ENCODE results near the gene LPCAT1. TPM values are rescaled to one million over a fixed set of nuclear protein-coding genes. Genes with fewer than 3 reads are reported as not detected.

The LPCAT1 gene
- total RNA-seq, 2 donors from 2014 or later, result 38.5 to 62.7 TPM

DNA sequence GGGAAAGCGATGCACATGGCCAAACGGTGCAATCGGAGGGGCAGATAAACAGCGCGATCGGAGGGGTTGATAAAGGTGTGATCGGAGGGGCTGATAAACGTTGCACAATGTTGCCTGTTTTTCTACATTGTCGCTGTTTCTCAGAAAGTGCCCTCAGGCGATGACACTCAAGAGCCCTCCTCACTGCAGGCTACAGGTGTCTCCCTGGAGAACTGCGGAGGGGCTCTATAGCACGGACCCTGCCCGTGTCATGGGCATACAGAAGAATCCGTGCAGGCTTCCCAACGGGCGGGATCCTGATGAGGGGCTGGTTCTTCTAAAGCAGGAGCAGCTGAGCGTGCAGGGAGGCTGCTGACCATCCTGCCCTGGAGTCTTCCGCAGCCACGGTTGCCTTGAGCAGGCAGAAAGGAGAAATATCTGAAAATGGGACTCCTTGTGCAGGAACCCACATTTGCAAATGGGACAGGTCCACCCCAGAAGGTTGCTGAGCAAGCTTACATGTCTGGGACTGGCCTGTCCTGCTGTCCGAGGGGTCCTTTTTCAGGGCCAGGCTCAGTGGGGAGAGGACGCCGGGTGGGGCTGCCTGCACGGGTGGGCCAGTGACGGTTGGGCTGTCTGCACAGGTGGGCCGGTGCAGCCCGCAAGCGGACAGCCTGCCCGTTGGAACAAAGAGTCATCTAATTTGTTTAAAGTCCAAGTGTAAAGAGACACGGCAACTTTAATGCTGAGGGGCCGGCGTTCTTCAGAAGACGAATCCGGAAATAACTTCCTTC lies 25.1 kb upstream of the LPCAT1 start:
- peaks cover 6% of the 10 kb centered on the region for H3K4me1 Mint-ChIP-seq
- peaks cover 9% of the 10 kb centered on the region for H3K27me3 Mint-ChIP-seq
- no peak for ATAC-seq (replicated peaks)
- H3K4me3 Mint-ChIP-seq, result no peak overlapping the region
- no peak overlapping the region for H3K27ac Mint-ChIP-seq
- no peaks in the 10 kb centered on the region for H3K9me3 Mint-ChIP-seq
- H3K36me3 Mint-ChIP-seq (ENCODE audit: low read depth), result no peaks in the 10 kb centered on the region

DNA sequence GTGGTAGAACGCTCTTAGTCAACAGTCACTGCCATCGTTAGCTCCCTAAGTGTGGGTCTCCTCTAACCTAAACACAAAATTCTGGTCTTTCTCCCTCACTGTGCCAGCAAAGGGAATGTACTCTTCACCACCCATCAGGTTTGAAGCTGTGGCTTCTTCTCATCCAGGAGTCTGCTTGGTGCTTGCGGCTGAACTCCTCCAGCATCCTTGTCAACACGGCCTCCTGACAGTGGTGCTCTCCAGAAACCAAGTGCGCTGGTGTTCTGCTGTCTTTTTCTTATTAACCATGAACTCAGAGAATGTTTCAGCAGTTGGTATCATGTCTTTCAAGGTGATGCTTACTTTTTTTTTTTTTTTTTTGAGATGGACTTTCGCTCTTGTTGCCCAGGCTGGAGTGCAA lies 23.9 kb upstream of the LPCAT1 start:
- H3K4me3 Mint-ChIP-seq, result no peak overlapping the region
- H3K4me1 Mint-ChIP-seq, result peaks cover 6% of the 10 kb centered on the region
- ATAC-seq (replicated peaks), result no peak
- H3K27ac Mint-ChIP-seq, result no peak overlapping the region
- peaks cover 9% of the 10 kb centered on the region for H3K27me3 Mint-ChIP-seq
- no peaks in the 10 kb centered on the region for H3K36me3 Mint-ChIP-seq (ENCODE audit: low read depth)
- no peaks in the 10 kb centered on the region for H3K9me3 Mint-ChIP-seq

DNA sequence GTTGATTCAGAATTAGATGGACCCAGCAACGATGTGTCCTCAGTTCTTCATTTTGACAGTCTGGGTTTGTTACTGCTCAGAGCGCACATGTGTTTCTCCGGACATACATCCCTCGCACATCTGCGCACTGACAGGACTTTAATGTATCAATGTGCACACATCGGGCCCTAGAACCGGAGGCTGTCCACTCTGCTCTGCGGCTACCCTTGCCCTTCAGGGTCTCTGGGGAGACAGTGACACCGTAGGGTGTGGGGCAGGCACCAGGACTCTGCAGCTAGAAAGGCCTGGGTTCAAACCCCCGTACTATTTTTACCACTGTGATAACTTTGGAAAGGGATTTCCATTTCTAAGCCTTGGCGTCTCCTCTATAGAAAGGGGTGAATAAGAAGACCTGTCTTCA lies 23.5 kb upstream of the LPCAT1 start:
- Mint-ChIP-seq H3K27ac (no peak overlapping the region), H3K4me1 (peaks cover 6% of the 10 kb centered on the region), H3K9me3 (no peaks in the 10 kb centered on the region), H3K4me3 (no peak overlapping the region), H3K27me3 (peaks cover 9% of the 10 kb centered on the region), H3K36me3 (ENCODE audit: low read depth) (no peaks in the 10 kb centered on the region)
- ATAC-seq (replicated peaks), result no peak

DNA sequence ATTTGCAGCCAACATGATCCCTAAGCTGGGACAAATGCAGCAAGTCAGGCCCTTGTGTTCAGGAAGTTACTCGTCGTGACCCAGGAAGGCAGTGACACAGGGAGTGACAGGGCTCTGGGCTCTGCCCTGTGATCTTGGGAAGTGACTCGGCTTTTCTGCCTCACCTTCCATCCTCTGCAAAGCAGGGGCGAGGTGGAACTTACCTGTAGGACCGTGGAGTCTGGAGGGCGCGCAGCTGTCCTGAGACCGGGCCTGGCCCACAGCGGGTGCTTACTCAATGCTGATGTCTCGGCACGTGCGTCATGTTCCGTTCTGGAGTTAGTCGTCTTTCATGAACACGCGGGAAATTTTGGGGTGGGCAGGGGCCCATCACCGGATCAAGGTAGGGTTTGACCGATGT lies 22.8 kb upstream of the LPCAT1 start:
- Mint-ChIP-seq H3K4me3 (no peak overlapping the region), H3K36me3 (ENCODE audit: low read depth) (no peaks in the 10 kb centered on the region), H3K4me1 (peaks cover 6% of the 10 kb centered on the region), H3K27me3 (peaks cover 5% of the 10 kb centered on the region), H3K27ac (no peak overlapping the region), H3K9me3 (no peaks in the 10 kb centered on the region)
- no peak for ATAC-seq (replicated peaks)

DNA sequence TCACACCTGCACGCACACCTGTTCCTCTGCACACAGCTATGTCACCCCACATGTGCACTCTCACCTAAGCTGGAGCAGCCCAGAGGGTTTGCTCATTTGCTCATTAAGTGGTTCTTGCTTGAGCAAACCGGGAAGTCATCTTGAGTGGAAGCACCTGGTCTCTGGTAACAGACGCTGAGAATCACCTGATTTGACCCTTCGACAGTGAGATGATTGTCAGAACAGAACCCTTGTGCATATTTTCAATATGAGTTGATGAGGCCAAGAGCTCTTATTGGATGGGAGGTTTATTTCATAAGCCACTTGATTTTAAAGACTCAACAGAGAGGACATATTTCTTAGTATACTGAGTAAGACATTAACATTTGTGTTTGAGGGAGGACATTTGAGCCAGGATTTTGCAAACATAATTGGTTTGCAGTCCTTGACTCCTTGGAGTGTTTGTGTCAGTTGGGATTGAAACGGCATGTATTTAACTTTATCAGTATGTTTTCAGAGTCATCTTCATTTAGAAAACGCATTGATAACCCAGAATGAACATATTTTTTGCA lies 22.1 kb upstream of the LPCAT1 start:
- H3K36me3 Mint-ChIP-seq (ENCODE audit: low read depth), result no peaks in the 10 kb centered on the region
- H3K9me3 Mint-ChIP-seq, result no peaks in the 10 kb centered on the region
- H3K27ac Mint-ChIP-seq, result no peak overlapping the region
- H3K27me3 Mint-ChIP-seq, result peaks cover 4% of the 10 kb centered on the region
- H3K4me1 Mint-ChIP-seq, result peaks cover 6% of the 10 kb centered on the region
- ATAC-seq (replicated peaks), result no peak
- no peak overlapping the region for H3K4me3 Mint-ChIP-seq

DNA sequence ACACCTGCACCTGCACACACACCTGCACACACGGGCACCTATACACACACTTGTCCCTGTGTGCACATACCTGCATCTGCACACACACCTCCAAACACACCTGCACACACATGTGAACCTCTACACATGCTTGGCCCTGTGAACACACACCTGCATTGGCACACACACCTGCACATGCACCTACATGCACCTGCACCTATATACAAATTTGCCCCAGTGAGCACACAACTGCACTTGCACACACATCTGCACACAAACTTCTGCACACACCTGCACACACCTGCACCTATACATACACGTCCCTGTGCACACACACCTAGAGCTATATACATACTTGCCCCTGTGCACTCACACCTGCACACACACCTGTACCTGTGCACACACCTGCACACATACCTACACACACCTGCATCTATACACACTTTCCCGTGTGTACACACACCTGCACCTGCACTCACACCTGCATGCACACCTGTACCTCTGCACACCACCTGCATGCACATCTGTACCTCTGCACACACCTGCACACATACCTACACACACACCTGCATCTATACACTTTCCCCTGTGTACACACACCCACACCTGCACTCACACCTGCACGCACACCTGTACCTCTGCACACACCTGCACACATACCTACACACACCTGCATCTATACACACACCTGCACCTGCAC lies 21.5 kb upstream of the LPCAT1 start:
- no peaks in the 10 kb centered on the region for H3K36me3 Mint-ChIP-seq (ENCODE audit: low read depth)
- ATAC-seq (replicated peaks), result no peak
- H3K4me1 Mint-ChIP-seq, result peaks cover 6% of the 10 kb centered on the region
- H3K27ac Mint-ChIP-seq, result no peak overlapping the region
- peaks cover 4% of the 10 kb centered on the region for H3K27me3 Mint-ChIP-seq
- H3K4me3 Mint-ChIP-seq, result no peak overlapping the region
- no peaks in the 10 kb centered on the region for H3K9me3 Mint-ChIP-seq

DNA sequence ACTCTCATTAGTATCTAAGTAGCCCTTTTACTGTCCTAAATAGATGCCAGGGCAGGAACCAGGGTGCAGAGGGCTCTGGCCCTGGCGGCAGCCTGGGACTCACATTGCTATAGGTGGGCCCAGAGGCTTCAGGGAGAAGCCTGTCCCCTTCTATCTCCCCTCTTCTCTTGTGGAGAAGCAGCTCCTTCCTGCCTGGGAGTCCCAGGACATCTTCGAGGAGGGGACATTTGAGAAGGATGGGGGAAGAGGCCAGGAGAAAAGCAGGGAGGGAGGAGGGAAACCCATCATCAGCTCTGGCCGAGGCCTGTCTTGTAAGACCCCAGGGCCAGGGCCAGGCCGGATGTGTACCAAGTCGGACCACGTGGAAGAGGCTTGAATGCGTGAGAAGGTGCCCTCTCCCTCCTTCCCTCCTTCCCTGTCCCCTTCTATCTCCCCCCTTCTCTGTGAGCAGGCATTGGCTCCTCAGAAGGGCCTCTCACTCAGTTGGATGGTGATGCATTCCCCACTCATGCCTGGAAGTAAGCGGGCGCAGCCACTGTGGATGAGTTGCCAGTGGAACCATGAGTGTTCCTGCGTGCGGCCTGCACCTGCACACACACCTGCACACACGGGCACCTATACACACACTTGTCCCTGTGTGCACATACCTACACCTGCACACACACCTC lies 20.7 kb upstream of the LPCAT1 start:
- ATAC-seq (replicated peaks), result no peak
- no peak overlapping the region for H3K4me3 Mint-ChIP-seq
- peaks cover 6% of the 10 kb centered on the region for H3K4me1 Mint-ChIP-seq
- H3K27me3 Mint-ChIP-seq, result peaks cover 4% of the 10 kb centered on the region
- no peaks in the 10 kb centered on the region for H3K36me3 Mint-ChIP-seq (ENCODE audit: low read depth)
- no peak overlapping the region for H3K27ac Mint-ChIP-seq
- H3K9me3 Mint-ChIP-seq, result no peaks in the 10 kb centered on the region

DNA sequence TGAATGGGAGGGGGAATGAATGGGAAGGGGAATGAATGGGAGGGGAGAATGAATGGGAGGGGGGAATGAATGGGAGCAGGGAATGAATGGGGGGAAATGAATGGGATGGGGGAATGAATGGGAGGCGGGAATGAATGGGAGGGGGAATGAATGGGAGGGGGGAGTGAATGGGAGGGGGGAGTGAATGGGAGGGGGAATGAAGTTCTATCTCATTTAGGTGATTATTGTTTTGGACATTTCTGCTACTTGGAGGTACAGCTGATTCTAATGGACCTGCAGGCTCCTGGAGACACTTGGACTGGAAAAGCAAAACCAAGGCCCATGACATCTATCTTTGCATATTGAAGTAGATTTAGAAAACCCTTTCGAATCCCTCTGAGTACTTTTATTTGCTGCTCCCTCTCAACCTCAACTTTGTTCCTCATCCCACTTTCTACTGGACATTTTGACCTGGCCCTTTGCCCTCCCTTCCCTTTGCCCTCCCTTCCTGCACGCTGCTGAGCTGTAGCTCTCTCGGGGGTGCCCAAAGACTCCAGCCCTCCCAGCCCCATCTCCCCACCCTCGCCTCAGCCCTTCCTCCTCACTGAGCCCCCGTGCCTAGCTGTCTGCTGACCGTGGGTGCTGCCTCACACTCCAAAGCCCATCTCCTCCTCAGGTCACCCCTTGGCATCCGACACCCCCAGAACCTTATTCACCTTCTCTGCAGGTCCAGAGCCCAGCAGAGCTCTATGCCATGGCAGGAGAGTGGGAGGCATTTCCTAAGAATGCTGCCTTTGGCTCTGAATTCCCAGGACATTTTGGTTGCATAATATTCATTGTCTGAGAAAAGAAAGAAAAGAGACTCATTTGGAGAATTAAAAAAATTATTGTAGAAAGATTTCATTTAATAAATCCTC lies 19.9 kb upstream of the LPCAT1 start:
- no peak for ATAC-seq (replicated peaks)
- Mint-ChIP-seq H3K27me3 (peaks cover 4% of the 10 kb centered on the region), H3K27ac (no peak overlapping the region), H3K4me1 (peaks cover 7% of the 10 kb centered on the region), H3K4me3 (no peak overlapping the region), H3K9me3 (no peaks in the 10 kb centered on the region), H3K36me3 (ENCODE audit: low read depth) (no peaks in the 10 kb centered on the region)

DNA sequence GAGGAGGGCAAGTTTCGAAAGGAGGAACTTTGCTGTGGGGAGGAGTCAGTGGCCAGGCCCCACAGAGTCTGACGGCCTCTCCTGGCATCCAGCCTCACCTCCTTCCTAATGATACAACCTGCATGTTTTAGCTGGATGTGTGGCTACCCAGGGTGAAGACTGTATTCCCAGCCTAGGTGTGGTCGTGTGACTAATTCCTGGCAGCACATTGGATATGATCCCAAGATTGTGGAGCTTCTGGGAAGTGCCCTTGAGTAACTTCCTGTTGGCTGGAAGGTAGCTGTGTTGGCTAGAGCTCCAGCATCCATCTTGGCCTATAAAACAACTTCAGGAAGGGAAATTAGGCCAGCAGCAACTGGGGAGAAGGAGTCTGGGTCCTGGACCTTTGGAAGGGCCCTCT lies 19.0 kb upstream of the LPCAT1 start:
- no peak overlapping the region for H3K27ac Mint-ChIP-seq
- no peaks in the 10 kb centered on the region for H3K27me3 Mint-ChIP-seq
- H3K9me3 Mint-ChIP-seq, result no peaks in the 10 kb centered on the region
- H3K4me3 Mint-ChIP-seq, result no peak overlapping the region
- no peaks in the 10 kb centered on the region for H3K36me3 Mint-ChIP-seq (ENCODE audit: low read depth)
- no peak for ATAC-seq (replicated peaks)
- peaks cover 10% of the 10 kb centered on the region for H3K4me1 Mint-ChIP-seq

DNA sequence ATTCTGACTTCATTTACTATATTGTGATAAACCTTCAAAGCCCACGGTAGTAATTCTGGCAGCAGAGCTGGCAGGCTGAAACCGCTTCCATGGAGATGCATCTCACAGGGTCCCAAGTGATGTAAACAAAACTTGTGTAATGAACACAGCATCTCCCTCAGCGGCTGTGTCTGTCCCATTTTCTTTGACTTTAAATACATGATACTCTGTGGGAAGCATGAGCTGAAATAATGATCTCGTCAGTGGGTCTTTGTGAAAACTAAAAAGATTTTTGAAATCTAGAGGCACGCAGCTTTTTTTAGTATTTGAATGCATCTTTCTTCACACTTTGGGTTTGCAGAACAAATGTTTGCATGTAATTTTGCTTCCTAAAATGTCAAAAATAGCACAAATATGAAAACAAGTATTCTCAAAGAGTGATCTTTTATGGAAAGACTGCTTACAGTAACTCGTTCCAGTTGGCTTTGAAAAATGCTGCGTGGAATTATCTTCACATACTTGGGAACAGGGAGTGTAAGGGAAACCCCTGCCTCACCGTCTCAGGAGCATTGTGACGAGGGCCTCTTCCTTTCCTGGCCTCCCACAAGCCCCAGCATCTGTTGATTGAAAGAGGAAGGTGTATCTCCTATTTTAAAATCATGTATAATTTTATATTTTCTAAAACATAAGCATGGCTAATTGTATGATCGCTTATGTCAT lies 18.1 kb upstream of the LPCAT1 start:
- no peaks in the 10 kb centered on the region for H3K9me3 Mint-ChIP-seq
- H3K4me1 Mint-ChIP-seq, result peaks cover 13% of the 10 kb centered on the region
- no peak overlapping the region for H3K27ac Mint-ChIP-seq
- no peaks in the 10 kb centered on the region for H3K27me3 Mint-ChIP-seq
- no peak overlapping the region for H3K4me3 Mint-ChIP-seq
- no peaks in the 10 kb centered on the region for H3K36me3 Mint-ChIP-seq (ENCODE audit: low read depth)
- no peak for ATAC-seq (replicated peaks)

DNA sequence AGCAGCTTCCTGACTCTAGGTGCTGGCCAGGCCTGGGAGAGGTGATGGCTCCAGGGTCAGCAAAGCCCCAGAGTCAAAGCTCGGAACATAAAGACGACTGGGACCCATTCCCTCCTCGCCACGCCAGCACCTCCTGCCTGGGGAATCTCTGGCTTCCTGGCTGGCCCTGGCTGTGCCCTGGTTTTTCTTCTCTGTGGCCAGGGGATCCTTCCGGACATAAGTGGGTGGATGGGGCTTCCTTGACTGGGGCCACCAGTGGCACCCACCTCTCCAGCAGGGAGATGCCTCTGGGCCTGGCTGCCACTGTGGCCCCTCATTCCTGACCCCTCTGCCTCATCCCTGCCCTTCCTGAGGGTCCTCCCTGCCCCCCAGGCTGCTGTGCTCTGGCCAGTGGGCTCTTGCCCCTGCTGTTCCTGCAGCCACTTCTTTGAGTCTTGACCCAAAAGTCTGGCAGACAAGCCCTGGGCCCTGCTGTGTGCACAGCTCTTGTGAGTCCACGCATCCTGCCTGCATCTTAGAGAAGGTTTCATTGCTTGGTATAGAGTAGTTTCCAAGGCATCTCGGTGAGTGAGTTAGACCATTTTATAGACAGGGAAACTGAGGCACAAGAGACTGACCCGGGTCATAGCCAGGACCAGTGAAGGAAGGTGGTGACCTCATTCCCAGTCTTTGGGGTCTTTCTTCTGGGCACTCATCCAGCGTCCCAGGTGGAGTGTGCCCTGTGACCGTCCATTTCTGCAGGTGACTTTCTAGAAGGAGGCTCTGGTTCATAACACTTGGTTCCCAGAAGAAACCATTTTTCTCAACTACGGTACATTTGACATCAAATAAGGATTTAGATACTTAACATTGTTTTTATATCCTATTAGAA lies 17.3 kb upstream of the LPCAT1 start:
- no peaks in the 10 kb centered on the region for H3K9me3 Mint-ChIP-seq
- no peaks in the 10 kb centered on the region for H3K27me3 Mint-ChIP-seq
- no peak overlapping the region for H3K4me3 Mint-ChIP-seq
- H3K36me3 Mint-ChIP-seq (ENCODE audit: low read depth), result no peaks in the 10 kb centered on the region
- peak overlapping the region; percentile 58 for H3K27ac Mint-ChIP-seq
- ATAC-seq (replicated peaks), result no peak
- H3K4me1 Mint-ChIP-seq, result peaks cover 21% of the 10 kb centered on the region

DNA sequence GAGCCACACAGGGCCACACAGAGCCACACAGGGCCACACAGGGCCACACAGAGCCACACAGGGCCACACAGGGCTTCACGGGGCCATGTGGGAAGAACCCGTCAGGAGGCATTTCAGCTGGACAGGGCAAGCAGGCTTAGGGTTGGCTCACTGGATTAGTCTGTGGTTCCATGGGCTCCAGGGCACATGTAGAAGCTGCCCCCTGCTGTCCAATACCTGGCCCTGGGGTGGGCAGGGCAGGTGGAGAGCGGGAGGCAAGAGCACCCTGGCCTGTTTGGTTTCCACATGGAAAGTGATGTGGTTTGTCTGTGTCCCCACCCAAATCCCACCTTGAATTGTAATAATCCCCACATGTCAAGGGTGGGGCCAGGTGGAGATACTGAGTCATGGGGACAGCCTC lies 16.4 kb upstream of the LPCAT1 start:
- H3K27ac Mint-ChIP-seq, result peak overlapping the region; percentile 58
- ATAC-seq (replicated peaks), result no peak

More for the DNA sequence above, 16.4 kb upstream of the LPCAT1 start:
- Mint-ChIP-seq H3K36me3 (ENCODE audit: low read depth) (no peaks in the 10 kb centered on the region), H3K9me3 (no peaks in the 10 kb centered on the region), H3K4me3 (no peak overlapping the region), H3K27me3 (no peaks in the 10 kb centered on the region), H3K4me1 (peaks cover 23% of the 10 kb centered on the region)

Data from activated T-helper 17 cell treated with anti-CD3 and anti-CD28 coated beads, Interleukin-2, amount 50 U/mL, for 72 hours (primary cell).